BE2C (cell line): ENCODE data around the gene MAGI1.

Experiments used
- DNase-seq: peaks from one replicate; pipeline ENCODE4 v3.0.0-alpha.2; 2020
- H3K27me3 ChIP-seq: fragments of 250-450 bp; sonication (Bioruptor Pico); 2 replicates; pipeline ENCODE4 v1.5.1; 2020; ENCODE audit warnings: mild to moderate bottlenecking
- H3K36me3 ChIP-seq: fragments of 250-450 bp; sonication (Bioruptor Pico); 2 replicates; pipeline ENCODE4 v1.5.1; 2020; ENCODE audit warnings: mild to moderate bottlenecking
- H3K4me1 ChIP-seq: fragments of 250-450 bp; sonication (Bioruptor Pico); 2 replicates; pipeline ENCODE4 v1.5.1; 2020
- H3K4me3 ChIP-seq: 2 replicates; pipeline ENCODE4 v1.5.1; 2011; ENCODE audit warnings: low read depth, low read length
- H3K9me3 ChIP-seq: fragments of 250-450 bp; sonication (Bioruptor Pico); 2 replicates; pipeline ENCODE4 v1.5.1; 2020
- CTCF ChIP-seq: IDR thresholded peaks from 2 replicates; pipeline ENCODE4 v1.5.1; 2012; ENCODE audit warnings: mild to moderate bottlenecking, low read depth, low read length

The MAGI1 gene

DNA sequence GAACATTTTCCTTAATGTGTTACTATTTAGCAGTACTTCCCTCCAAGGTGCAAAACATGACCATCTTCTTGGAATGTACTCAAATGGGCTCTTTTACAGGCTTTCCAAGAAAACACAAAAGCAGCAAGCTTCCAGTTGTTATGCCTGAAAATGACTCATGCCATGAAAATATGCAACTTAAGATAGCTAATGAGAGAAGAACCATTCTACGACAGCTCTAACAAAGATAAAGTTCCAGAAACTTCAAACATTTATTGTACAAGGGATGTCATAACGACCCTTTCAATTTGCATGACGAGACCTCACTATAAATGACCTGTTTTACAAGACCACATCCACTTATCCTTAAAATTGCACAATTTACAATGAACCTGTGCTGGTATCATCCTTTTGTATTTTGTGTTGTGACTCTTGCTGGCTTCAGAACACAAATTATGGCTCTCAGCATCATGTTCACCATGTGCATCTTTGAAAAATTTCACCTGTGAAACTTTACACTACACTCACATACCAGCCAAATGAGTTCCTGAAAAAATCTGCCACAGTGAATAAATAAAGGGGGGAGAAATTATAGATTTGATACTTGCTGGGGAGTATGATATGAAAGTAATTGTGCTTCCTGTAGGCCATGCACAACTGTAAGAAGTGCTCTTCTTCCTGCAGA is 433.7 kb downstream of the MAGI1 start:
- DNase-seq = no peak

DNA sequence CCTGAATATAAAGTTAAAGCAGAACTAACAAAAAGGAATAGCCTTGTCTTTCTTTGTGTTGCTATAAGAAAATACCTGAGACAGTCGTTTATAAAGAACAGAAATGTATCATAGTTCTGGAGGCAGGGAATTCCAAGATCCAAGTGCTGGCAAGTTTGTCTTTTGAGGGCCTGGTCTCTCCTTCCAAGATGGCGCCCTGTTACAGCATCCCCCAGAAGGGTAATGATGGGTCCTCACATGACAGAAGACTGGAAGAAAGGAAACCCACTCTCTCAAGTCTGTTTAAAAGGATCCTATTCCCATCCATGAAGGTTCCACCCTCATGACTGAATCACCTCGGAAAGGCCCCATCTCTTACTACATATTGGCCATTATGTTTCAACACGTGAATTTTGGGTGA is 435.1 kb downstream of the MAGI1 start:
- Histone ChIP-seq H3K36me3 (no peaks in the 10 kb centered on the region), H3K9me3 (no peaks in the 10 kb centered on the region), H3K4me3 (no peak overlapping the region), H3K27me3 (no peaks in the 10 kb centered on the region), H3K4me1 (no peaks in the 10 kb centered on the region)
- TF ChIP-seq CTCF = no peak
- no peak for DNase-seq

More for the DNA sequence above, 433.7 kb downstream of the MAGI1 start:
- H3K9me3 ChIP-seq = no peaks in the 10 kb centered on the region
- TF ChIP-seq CTCF = no peak
- no peaks in the 10 kb centered on the region for H3K4me1 ChIP-seq
- no peak overlapping the region for H3K4me3 ChIP-seq
- H3K36me3 ChIP-seq = no peaks in the 10 kb centered on the region
- no peaks in the 10 kb centered on the region for H3K27me3 ChIP-seq

- Histone ChIP-seq H3K27me3 (no peaks in the 10 kb centered on the region), H3K9me3 (no peaks in the 10 kb centered on the region), H3K4me1 (peaks cover 6% of the 10 kb centered on the region; the same call in 1 of the 2 replicates), H3K4me3 (no peak overlapping the region), H3K36me3 (no peaks in the 10 kb centered on the region)
- no peak for DNase-seq
- TF ChIP-seq CTCF = no peak
These were observed 437.8 kb downstream of the MAGI1 start for GRCh38 chr3:65600888-65601287.

DNA sequence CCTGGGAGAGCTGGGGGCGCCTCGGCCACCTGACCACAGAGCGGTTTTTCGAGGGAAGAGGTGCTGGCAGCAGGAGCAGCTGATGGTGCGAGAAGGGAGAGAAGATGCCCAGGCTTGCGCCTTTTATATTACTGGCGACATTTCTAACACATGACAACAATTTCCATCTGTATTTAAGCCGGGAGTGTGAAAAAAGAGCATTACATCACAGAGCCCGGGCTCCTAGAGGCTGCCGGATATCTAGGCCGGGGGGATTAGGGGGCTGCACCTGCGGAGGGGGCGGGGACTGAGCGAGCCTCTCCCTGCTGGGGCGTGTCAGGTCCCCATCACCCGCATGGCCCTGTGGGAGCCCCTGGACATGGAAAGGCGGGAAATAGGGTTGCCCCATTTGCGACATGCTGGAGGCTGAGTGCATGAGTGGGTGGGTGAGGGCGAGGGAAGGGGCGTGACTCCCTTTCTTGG is 440.7 kb downstream of the MAGI1 start:
- no peak for DNase-seq
- Histone ChIP-seq H3K9me3 (no peaks in the 10 kb centered on the region), H3K4me1 (peaks cover 17% of the 10 kb centered on the region), H3K4me3 (no peak overlapping the region; the same call in 1 of the 2 replicates), H3K36me3 (no peaks in the 10 kb centered on the region), H3K27me3 (no peaks in the 10 kb centered on the region)
- TF ChIP-seq CTCF = no peak

DNA sequence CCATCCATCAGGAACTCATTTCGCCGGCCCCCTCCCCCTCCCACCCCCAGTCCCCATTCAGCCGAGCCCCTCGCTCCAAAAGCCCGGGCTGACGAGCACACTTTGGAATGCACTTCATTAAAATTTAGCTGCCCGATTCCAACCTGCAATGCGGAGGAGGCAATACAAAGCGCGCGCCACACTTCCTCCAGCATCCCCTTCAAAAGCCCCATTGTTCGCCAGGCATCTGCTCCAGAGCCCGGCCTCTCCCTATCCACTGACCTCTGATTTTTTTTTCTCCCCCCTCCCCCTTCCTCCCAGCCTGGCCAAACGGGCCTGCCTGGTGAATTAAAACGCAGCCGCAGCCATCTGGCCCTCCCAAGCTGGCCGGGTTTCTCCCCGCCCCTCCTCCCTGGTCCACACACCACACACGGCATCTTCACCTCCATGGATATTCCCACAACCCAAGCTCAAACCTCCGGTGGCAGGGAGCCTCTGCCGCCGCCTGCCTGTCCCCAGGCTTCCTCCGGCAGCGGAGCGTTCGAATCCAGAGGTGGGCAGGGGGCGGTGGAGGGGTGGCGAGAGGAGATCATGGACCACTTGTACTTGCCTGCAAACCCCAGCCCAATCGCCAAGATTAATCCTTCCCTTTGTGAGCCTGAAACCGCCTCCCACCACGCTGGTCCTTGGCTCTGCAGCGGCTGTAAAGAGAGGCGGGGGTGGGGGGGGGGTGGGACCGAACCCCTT is 441.3 kb downstream of the MAGI1 start:
- TF ChIP-seq CTCF = no peak
- Histone ChIP-seq H3K4me3 (peak overlapping the region; percentile 78), H3K36me3 (no peaks in the 10 kb centered on the region), H3K27me3 (no peaks in the 10 kb centered on the region), H3K9me3 (no peaks in the 10 kb centered on the region), H3K4me1 (peaks cover 17% of the 10 kb centered on the region)
- DNase-seq = peak; percentile 85
